Islet precursor cell (in vitro differentiated cells): Measurements from ENCODE around the gene EPAS1.

ENCODE experiments used
- DNase-seq: peaks from one replicate; pipeline ENCODE4 v3.0.0-alpha.2; 2018

The EPAS1 gene

DNA sequence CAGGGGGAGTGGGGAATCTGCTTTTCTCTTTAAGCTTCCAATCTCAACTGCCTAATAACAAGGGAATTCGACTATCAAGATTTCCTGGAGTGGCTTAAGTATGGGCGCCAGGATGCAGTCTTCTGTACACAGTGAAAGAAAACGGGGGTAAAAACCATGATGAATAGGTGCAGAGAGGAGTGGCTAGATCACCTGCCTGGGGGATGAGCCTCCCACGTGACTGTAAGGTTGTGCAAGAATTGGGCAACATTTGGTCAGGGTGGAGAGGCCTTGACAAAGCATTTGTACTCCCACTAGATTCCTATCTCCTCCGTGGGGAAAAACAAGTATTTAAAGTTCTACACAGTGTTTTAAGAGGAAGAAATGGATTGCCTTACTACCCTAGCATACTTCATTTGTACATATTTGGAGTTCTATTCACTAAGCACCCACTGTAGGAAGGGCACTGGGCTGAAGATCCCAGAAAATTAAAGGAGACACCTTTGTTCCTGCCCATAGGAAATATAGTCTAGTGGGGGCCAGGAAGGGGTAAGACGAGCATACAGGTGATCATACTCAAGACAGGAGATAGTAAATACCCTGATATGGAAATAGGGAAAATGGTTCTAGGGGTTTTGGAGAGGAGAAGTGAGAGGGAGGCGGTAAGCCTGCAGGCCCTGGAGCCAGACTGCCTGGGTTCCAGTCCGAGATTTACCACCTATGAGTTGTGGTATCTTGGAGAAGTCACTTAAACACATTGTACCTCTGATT is 29.2 kb downstream of the EPAS1 start:
- DNase-seq = no peak

DNA sequence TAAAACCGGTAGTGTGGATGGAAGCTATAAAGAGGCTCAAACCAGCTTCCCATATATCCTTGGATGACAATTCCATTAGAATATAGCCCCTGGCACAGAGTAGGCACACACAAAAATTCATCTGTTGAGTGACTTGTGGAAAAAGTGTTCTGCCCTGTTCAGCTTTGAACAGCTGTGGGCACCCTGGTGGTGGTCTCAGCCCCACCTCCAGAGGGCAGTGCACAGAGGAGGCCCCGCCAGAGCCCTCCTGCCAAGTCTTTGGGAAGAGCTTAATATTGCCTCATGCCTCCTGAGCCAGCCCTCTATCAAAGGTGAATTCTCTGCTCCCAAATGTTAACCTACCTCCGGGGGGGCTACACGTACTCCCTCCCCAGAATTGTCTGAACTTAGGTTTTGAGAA is 30.4 kb downstream of the EPAS1 start:
- DNase-seq = no peak

- DNase-seq = no peak
Observed at GRCh38 chr2:46328291-46328690, 31.1 kb downstream of the EPAS1 start.

- DNase-seq = no peak
Observed at GRCh38 chr2:46328829-46329228, 31.6 kb downstream of the EPAS1 start.

DNA sequence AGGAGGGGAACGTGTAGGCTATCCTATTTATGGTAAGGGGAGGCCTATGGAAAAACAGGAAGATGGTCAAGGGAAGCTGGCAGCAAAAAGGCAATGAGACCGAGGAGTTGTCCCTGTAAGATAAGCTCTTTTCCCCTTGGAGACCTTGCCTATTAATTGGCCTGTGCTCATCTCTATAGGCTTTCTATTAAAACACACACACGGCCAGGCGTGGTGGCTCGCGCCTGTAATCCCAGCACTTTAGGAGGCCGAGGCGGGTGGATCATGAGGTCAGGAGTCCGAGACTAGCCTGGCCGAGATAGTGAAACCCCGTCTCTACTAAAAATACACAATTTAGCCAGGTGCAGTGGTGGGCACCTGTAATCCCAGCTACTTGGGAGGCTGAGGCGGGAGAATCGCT is 32.1 kb downstream of the EPAS1 start:
- no peak for DNase-seq

DNA sequence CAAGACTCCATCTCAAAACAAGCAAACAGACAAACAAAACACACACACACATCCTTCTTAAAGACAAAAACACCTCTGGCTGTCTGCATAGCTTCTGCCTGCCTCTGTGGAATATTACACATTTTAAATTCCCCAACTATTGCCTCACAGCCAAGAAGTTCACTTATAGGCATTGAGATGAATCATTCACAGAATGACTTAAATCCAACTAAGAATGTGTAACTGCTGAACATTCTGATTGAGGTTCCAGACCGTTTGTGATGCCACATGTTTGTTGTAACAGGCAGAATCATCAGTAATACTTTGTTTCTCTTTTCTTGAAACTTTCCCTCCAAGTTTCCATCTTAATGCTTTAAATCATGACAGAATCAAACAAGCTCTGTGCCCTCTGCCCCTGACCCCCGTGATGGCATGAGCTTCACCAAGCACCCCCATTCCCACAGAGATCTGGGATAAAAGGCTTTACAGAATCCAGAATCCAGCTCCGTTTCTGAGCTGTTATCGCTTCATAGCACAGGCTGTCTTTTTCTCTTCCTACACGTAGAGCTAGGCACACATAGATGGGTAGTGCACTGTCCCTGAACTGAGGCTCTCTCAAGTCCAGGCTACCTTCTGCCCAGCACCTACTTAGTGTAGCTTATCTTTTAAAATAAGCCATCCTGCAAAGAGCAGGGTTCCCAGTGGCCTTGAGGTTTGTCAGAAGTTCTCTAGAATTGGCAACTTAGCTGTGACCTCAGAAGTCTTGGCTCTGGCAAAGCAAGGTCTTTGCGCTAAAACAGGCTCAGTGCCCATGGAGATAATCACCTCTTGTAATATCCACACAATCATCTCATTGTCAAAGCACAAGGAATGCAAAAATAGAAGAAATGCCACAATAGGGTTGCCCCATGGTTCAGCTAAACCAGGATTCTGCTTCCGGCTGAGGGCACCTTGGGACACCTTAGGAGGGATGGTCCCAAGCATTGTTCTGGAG is 32.9 kb downstream of the EPAS1 start:
- no peak for DNase-seq

- DNase-seq = peak; percentile 71
Observed at GRCh38 chr2:46331109-46331766, 34.0 kb downstream of the EPAS1 start.

DNA sequence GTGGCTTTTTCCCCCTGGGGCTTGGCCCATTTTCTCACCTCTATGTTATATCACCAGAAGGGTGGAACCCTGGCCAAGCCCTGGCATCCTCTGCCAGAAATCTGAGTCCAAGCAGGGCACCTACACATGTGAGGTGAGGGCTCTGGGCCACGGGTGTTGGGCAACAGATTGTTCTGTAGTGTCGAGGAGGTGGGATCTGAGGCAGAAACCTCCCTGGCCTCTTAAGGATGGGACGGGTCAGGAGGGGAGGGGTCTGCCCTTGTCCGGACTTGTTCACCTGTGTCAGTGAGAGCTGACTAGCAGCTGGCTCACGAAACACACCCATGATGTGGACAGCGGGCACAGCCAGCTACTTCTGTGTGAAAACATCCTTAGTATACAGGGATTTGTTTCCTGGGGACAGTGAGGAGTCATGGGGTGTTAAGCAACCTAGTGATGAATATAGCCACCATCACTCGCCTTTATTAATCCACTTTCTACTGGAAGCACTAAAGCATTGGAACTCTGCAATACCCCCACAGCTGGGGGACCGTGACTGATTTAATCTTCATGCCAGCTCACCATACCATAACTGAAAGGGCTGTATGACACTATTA is 35.6 kb downstream of the EPAS1 start:
- DNase-seq = no peak

- no peak for DNase-seq
Observed at GRCh38 chr2:46333912-46334311, 36.7 kb downstream of the EPAS1 start.

GRCh38 chr2:46334389-46335271 is 37.4 kb downstream of the EPAS1 start:
- no peak for DNase-seq

DNA sequence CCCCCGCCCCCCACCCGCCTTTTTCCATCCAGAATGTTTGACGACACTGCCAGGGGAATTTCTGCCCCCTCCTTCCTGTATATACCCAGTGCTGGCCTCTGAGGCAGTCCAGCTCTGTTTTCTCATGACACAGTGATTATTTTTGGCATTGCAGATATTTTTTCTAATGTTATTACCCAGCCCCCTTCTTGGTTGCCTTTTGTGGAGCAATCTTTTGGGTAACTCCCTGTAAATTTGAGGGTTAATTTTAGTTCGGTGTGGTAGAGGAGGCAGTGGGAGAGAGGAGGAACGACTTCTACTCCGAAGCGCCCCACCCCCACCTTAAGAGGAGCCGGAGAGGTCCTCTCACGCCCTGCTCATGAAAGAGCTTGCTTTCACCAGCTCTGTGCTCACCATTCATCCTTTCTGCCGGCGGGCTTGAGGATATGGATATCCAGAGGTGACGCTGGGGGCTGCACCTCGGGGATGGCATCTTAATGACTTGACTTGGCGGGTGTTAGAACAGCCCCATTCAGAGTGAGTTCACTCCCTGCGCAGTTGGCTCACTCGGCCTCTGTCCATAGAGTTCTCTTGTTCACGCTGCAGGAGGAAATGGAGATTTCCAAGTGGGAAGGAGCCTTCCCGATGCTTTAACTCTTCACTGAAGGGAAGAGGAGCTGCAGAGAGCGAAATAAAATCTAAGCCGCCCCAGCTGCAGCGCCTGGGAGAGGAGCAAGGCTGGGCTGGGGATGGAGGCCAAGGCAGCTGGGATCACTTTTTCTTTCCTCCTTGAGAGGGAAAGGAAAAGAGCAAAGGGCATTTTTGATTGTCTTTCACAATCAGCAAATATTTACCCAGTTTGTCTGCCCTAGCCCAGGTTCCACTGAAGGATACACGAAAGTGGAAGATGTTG is 38.4 kb downstream of the EPAS1 start:
- peak; percentile 74 for DNase-seq

DNA sequence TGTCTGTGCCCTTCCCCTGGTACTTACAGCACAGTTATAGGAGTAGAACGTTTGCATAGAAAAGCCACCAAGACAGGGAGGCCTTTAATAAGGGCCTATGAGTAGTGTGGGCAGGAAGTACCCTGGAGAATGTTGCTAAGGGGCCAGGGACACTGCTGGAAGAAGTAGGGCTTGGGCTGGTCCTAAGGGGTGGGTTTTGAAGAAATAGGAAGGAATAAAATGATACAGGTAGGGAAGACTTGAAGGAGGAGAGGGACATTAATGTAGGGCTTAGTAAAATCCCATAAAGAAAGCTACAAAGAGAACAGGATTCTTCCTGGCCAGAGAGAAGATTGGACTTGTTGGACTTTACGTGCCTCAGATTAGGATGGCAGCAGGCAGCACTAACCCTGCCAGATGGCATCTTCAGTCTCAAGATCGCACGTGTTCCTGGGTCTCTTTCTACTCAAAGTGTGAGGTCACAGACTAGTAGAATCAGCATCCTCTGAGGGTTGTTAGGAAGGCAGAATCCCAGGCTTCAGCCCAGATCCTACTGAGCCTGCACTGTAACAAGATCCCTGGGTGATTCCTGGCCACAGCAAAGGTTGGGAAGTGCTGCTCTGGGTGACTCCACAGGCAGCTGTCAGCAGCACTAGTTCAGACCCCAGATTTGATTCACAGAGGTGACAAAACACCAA is 39.2 kb downstream of the EPAS1 start:
- DNase-seq = no peak

GRCh38 chr2:46337208-46337994 is 40.2 kb downstream of the EPAS1 start:
- no peak for DNase-seq

- no peak for DNase-seq
Observed at GRCh38 chr2:46338674-46339073, 41.5 kb downstream of the EPAS1 start.

DNA sequence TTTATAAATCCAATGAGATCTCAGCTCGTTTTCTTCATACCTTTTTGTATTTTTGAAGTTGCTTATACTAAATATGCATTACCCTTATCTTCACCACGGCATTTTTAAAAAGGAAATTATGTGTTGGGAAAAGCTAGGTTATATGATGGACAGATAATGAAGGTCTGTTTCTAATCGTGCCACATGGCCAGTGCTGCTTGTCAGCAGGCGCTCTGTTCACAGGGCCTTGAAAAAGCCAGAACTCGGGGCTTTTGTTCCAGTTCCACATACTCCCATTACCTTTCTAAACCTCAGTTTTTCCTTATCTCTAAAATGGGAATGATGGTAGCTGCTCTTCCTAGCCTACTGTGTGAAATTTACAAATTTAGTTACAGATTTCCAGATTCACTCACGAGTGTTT is 42.0 kb downstream of the EPAS1 start:
- no peak for DNase-seq

DNA sequence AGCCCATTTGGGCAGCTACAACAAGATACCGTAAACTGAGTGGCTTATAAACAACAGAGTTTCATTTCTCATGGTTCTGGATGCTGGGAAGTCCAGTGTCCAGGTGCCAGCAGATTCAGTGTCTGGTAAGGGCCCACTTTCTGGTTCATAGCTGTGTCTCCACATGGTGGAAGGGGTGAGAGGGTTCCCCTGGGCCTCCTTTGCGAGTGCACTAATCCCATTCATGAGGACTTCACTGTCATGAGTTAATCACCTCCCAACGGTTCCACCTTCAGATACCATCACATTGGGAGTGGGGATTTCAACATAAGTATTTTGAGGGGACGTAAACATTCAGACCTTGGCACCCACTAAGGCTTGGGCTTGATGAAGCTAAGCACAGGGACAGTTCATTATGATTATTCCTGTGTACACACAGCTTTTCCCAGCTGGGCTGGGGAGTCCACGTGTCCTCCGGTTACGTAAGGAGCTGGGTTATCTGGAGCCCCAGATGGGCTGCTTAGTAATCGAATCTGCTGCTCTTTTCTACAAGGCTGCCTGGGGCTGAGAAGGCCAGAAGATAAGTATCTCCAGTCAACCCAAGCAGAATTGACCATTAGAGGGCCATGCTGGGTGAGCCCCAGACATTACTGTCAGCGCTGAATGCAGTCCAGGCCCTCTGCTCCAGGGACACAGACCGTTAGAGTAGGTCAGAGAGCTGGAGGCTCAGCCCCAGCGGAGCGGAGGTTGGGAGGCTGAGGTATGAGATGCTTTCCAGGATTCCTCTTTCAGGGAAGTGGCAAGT is 42.7 kb downstream of the EPAS1 start:
- peak; percentile 90 for DNase-seq

GRCh38 chr2:46340740-46341420 is 43.7 kb downstream of the EPAS1 start:
- no peak for DNase-seq
